Ovary (tissue), 3 donors: ENCODE measurements around the gene PPP1R37.

ENCODE experiments used
- EP300 ChIP-seq: sonication (generic); formaldehyde crosslinking; IDR thresholded peaks from one replicate; pipeline ENCODE4 v1.6.1; 2017; ENCODE audit warnings: antibody characterized with exemption
- POLR2A ChIP-seq: fragments of 450-650 bp; IDR thresholded peaks from one replicate; pipeline ENCODE4 v1.6.1; 2017; ENCODE audit warnings: antibody characterized with exemption, mild to moderate bottlenecking, moderate library complexity
- TF ChIP-seq, protein P1 (sequence below), 3 donors: fragments of 450-650 bp in 2 of 3; fragments of 200-600 bp in 1 of 3; IDR thresholded peaks; one replicate each; pipeline versions ENCODE4 v1.5.1 to v1.8.0; 2016 to 2022; ENCODE audit warnings: antibody characterized with exemption in 3 of 3, mild to moderate bottlenecking in 1 of 3
- donor health status: DM: no; HTN: no; CAD: no.

- TF ChIP-seq, protein P1, sequence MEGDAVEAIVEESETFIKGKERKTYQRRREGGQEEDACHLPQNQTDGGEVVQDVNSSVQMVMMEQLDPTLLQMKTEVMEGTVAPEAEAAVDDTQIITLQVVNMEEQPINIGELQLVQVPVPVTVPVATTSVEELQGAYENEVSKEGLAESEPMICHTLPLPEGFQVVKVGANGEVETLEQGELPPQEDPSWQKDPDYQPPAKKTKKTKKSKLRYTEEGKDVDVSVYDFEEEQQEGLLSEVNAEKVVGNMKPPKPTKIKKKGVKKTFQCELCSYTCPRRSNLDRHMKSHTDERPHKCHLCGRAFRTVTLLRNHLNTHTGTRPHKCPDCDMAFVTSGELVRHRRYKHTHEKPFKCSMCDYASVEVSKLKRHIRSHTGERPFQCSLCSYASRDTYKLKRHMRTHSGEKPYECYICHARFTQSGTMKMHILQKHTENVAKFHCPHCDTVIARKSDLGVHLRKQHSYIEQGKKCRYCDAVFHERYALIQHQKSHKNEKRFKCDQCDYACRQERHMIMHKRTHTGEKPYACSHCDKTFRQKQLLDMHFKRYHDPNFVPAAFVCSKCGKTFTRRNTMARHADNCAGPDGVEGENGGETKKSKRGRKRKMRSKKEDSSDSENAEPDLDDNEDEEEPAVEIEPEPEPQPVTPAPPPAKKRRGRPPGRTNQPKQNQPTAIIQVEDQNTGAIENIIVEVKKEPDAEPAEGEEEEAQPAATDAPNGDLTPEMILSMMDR (IDR thresholded peaks at IDR 0.05): no peak
- TF ChIP-seq POLR2A (no peak), EP300 (no peak)
These were observed 82.8 kb downstream of the PPP1R37 start for GRCh38 chr19:45175515-45176345.
